ENCODE results near the gene EPO.
"Not testable (repeated sequence)": the region's sequence is repeated elsewhere in the genome, so short reads cannot be mapped to it uniquely, and the experiment has no call there.

DNA sequence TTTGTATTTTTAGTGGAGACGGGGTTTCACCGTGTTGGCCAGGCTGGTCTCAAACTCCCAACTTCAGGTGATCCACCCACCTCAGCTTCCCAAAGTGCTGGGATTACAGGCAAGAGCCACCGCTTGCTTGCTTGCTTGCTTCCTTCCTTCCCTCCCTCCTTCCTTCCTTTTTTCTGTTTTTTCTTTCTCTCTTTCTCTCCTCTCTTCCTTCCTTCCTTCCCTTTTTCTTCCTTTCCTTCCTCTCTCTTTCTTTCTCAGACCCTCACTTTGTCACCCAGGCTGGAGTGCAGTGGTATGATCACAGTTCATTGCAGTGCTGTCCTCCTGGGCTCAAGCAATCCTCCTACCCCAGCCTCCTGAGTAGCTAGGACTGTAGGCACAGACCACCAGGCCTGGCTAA is 19.2 kb upstream of the EPO start:
- TF ChIP-seq, protein P1, sequence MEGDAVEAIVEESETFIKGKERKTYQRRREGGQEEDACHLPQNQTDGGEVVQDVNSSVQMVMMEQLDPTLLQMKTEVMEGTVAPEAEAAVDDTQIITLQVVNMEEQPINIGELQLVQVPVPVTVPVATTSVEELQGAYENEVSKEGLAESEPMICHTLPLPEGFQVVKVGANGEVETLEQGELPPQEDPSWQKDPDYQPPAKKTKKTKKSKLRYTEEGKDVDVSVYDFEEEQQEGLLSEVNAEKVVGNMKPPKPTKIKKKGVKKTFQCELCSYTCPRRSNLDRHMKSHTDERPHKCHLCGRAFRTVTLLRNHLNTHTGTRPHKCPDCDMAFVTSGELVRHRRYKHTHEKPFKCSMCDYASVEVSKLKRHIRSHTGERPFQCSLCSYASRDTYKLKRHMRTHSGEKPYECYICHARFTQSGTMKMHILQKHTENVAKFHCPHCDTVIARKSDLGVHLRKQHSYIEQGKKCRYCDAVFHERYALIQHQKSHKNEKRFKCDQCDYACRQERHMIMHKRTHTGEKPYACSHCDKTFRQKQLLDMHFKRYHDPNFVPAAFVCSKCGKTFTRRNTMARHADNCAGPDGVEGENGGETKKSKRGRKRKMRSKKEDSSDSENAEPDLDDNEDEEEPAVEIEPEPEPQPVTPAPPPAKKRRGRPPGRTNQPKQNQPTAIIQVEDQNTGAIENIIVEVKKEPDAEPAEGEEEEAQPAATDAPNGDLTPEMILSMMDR (IDR thresholded peaks at IDR 0.05): not testable (repeated sequence)
- TF ChIP-seq EP300, POLR2A (IDR thresholded peaks at IDR 0.05): not testable (repeated sequence)

All from suprapubic skin (tissue), 3 donors.